HG03558 (cell line): ENCODE results near the gene FSTL1.

Experiments used
- ATAC-seq: cut with Tn5 transposase; IDR thresholded peaks from one replicate; pipeline ENCODE4 v1.9.1; 2021; ENCODE audit warnings: moderate number of reproducible peaks; ENCODE audit not compliant: unreplicated experiment; ENCODE audit errors: extremely low read depth

Gene FSTL1

GRCh38 chr3:120450600-120451271 is at the start of gene FSTL1:
FSTL1 (minus strand) TSS chr3:120450992; CDS start chr3:120450746, 246 bp downstream.
- ATAC-seq = no peak

DNA sequence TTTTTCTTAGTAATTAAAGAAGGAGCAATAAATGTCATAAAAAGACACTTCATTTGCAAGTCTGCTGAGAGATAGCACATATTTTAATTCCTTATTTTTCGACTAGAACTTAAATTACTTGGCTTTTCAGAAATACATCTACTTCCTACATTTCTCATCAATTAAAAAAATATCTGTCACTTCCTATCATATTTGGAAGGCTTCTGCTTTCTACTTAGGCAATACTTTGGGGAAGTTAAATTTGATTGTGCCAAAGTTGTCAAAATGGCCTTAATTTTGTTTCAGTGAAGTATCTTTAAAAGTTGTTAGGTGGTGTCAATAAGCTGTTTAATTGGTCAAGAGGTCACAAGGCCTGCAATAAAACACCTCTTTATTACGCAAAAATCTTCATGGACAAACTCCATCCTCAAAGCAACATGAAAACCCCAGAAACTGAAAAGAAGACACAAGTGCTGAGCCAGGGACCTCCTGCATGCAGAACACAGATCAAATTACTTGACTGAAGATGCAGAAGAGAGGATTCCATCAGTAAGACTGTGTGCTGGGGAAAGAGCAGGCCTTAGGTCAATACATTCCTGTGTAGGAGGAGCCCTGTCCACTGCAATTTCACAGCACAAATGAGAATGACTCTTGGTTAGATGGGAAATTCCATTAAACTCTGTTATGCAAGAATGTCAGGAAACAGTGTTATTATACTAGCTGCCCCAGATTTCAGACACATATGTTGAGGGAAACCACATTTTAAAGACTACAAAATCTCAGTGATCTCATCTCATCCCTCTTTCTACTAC is 48.0 kb upstream of the FSTL1 start:
- ATAC-seq = no peak

DNA sequence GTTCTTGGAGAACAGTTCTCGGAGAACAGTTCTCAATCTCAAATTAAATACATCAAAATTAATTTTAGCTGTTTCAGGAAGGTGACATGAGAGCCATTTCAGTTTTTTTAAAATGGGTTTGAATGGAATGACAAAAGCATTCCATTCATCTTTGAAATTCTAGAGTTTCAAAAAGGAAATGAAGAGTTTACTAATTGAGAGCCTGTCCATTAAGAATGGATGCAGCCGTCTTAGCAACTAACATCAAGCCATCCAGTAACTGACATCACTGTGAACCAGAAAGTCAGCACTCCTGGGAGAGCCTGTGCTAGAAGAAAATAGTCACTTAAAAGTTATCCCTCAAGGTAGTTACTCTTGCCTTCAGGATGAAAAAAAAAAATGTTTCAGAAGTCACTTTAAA is 47.0 kb upstream of the FSTL1 start:
- ATAC-seq = no peak

GRCh38 chr3:120497336-120497735 is 46.5 kb upstream of the FSTL1 start:
- no peak for ATAC-seq

DNA sequence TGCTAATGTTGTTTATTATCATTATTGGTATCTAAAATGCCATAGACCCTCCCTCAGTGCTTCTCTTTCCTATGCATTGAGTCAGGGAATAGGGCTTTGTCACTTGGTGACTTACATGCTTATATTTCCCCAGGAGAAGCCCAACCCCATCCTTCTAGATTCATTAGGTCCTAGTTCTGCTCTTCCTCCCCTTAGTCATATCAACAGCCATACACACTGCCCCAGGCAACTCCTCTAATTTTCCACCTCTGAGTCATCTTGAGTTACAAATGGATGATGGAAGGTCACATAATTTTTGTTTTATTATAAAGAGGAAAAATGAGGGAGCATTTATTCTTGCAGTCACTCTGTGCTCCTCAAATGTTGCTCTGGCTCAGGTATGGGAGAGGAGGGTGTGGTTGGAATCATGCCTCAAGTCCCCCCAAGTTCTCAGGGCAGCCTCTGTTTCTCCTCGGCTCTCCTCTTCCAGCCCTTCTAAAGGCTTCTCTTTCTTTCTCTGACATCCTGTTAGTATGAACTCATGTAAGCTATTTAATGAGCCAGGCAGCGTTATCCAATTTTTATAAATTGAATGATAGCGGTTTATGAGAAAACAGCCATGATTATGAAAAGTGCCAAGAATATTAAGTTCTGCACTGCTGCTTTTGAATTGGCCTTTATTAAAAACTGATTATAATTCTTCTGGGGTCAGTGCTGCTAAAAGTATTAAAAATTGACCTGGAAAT is 45.6 kb upstream of the FSTL1 start:
- ATAC-seq = no peak

DNA sequence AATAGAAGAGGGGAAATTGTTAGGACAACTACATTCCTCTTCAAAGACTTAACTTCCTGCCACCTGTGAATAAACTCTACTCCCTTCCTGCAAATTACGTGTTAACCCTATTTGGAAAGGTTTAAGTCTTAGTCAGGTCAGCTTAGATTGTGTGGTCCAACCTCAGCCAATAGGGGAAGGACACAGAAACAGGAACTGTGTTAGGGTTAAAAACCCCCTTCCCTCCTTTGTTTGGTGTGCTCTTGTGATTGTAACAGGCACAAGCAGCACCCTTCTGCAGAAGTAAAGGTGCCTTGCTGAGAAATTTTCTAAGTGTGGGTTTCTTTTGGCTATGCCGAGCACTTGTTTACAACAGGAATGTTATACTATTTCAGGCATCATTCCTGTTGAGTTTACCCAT is 45.0 kb upstream of the FSTL1 start:
- no peak for ATAC-seq

DNA sequence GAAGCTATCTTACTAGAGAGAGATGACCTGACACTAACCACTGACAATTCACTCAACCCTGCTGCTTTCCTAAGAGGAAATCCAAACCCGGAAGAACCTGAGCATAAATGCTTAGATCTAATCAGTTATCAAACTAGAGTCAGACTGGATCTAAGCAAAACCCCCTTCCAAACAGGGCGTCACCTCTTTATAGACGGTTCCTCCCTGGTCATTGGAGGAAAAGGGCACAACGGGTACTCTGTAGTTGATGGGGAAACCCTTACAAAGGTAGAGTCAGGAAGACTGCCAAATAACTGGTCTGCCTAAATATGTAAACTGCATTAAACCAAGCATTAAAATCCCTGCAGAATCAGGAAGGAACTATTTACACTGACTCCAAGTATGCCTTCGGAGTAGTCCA is 41.3 kb upstream of the FSTL1 start:
- ATAC-seq = no peak

GRCh38 chr3:120489421-120489820 is 38.6 kb upstream of the FSTL1 start:
- no peak for ATAC-seq

DNA sequence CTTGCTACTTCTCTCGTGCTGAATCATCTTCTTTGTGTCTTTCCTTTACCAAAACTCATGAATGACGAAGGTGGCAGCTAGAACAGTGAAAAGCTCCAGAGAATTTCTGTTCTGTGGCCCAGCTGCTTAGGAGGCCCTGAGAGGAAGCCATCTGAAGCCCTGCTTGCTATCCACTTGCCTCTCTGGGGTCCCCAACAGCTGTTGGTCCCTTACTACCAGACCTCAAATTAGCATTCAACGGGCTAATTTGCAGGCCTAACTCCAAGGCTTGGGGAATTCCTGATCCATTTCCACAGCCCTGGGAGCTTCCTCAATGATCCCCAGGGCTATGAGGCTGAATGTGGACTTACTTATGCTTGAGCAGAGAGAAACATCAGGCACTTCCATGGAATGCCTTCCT is 37.5 kb upstream of the FSTL1 start:
- no peak for ATAC-seq

DNA sequence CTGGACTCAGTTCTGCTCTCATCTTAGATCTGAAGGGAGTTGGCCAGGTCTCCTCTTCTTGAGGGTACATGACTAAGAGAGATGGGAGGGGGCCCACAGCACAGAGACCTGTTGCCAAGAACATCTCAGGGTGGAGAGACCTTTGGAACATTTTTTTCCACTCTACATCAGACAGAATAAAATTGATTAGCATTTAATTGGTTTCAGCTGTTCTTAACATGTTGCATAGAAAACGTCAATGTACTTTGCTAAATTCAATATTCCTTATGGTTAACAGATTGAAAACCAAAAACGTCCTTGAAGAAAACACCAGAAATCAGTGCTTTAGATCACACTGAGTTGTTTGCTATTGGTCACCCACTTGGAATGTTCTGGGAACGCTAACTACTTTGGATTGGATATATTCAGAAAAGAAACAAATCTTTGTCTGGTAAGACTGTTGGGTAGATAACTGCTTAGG is 36.4 kb upstream of the FSTL1 start:
- ATAC-seq = no peak

- ATAC-seq = no peak
Observed at GRCh38 chr3:120481081-120481480, 30.3 kb upstream of the FSTL1 start.

GRCh38 chr3:120477781-120478180 is 27.0 kb upstream of the FSTL1 start:
- ATAC-seq = no peak

GRCh38 chr3:120475722-120476377 is 25.1 kb upstream of the FSTL1 start:
- ATAC-seq = no peak

DNA sequence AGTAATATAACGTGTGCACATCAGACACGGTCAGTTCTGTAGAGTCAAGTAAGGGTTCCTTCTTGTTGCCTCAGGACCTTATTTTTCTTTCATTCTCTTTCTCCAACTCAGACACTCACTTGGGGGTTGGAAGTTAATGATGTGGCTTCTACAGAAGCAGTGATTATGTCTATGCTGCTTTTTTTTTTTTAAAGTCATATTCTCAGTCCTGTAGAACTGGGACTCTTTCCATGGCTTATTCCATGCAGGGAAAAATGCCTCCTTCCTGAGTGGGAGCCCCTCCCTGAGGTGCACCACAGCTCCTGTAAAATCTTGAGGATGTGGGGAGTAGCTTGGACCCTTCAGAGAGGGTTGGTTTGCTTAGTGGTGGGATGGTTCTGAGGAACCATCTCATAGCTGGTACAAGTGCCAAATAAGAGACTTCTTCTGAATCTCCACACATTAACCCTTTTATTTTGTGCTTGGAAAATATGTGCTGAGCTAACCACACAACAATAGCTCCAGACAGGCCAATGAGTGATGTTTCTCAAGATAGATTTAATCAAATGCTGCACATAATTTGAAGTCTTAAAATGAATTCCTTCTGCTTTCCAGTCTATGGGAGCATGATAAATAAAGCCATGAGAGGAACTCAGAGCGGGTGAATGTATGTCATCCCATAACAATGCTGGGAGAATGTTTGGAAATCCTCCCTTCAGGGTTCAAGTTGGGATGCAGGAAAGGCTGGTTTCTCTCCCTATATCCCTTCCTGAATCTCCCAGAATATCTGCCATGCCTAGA is 23.3 kb upstream of the FSTL1 start:
- no peak for ATAC-seq

DNA sequence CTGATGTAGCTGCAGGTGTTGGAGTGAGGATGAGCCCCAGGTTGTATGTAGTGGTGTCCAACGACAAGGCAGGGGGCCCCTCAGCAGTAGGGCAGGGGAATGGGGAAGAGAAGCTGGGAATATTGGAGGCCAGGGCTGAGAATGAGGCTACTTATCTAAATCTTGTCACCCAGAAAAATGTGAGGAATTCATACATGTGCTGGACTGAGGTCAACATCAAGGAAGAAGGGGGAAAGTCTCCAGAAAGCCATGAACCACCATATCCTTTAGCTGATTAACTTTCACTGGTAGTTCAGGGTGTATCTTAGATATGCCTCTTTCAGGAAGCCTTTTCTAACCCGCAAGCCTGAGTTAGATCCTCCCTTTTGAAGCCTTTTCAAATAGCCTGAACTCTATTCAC is 22.6 kb upstream of the FSTL1 start:
- no peak for ATAC-seq

GRCh38 chr3:120472121-120472844 is 21.5 kb upstream of the FSTL1 start:
- no peak for ATAC-seq

GRCh38 chr3:120471643-120472042 is 20.9 kb upstream of the FSTL1 start:
- ATAC-seq = no peak

- no peak for ATAC-seq
Observed at GRCh38 chr3:120470870-120471269, 20.1 kb upstream of the FSTL1 start.

DNA sequence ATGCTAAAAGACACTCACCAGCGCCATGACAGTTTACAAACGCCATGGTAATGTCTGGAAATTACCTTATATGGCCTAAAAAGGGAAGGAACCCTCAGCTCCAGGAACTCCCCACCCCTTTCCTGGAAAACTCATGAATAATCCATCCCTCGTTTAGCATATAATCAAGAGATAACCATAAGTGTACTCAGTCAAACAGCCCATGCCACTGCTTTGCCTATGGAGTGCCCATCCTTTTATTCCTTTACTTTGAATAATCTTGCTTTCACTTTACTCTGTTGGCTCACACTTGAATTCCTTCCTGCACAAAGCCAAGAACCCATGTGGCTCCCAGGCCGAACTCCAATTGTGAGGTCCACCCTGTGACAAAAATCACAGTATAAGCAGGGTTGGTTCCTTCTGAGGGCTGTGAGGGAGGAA is 19.1 kb upstream of the FSTL1 start:
- no peak for ATAC-seq
